HG02588 (cell line): ENCODE data around the gene GPR107.
A peak's percentile ranks its signal among the peaks of the same experiment; 100 is the strongest.

Experiments
- ATAC-seq: cut with Tn5 transposase; IDR thresholded peaks from one replicate; pipeline ENCODE4 v1.9.1; 2021; ENCODE audit warnings: mild to moderate bottlenecking, moderate library complexity; ENCODE audit not compliant: unreplicated experiment

The GPR107 gene

DNA sequence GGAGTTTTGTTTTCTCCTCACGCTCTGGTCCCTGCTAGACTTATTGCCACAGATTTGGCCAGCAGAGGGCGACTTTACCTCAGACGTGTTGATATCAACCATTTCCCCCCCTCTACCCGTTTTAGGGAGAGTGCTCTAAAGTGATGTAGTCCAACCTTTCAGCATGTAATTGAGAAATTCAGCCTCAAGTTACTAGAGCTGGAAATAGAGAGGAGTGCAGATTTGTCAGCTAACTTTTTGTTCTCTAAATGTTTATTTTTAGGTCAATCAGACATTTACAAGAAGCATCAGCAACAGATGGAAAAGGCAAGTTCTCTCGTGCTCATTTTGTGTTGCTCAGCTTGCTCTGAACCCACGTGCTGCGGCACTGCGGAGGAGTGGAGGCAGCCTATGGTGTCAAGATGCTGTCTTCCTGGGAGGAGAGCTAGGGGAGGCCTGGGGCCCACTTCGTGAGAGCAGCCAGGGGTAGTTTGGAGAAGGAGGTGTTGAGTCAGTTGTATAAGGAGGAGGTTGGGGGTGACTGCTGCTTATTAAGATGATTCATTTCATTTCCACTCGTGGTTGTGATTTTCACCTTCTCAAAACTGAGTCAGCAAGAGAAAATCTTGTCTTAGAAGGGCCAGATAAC lies 53.6 kb downstream of the GPR107 start:
- ATAC-seq = no peak

GRCh38 chr9:130107955-130108354 lies 54.2 kb downstream of the GPR107 start:
- no peak for ATAC-seq

DNA sequence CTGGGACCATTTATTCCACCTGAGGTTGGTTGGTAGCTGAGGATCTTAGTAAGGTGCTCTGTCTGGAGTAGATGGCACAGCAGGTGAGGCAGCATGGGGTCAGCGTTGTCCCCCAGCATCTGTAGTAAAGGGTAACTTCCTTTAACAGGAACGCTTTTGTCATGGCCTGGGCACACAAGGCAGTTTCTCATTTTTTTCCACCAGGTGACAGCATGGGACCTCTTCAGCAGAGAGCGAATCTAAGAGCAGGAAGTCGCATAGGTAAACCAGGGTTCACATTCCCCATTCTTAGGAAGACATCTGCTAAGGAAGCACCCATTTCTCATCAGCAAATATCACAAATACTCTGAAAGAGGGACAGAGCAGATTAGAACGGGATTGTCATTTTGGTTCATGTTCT lies 56.5 kb downstream of the GPR107 start:
- no peak for ATAC-seq

GRCh38 chr9:130110596-130111021 lies 56.9 kb downstream of the GPR107 start:
- no peak for ATAC-seq

DNA sequence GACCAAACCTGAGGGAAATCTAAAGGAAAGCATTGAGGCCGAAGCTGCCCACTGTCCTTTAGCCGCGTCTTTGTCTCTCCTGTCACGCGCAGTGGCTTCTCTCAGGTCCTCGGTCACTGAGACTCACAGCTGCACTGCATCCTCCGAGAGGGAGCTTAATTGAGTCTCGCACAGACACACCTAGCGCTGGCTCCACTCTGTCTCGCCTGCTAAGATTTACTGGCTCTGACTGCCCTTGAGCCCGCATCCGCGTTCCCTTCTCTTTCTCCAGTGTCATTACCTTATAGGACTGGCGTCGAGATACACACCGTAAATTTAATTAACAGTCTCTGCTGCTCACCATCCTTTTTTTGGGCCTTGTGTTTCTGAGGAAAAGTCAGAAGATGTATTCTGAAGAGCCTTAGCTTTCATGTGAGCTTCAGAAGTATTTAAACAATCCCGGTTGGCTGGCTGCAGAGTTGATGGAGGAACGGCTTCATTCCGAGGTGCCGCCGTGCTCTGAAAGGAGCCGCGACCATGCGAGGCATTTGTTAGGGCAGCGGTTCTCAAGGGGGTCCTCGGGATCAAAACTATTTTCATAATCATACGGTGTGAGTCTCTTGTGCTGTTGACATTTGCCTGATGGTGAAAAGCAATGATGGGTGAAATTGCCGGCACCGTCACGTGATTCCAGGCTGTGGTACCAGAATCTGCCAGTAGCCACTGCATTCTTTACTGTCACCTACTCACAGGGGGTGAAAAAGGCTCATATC lies 58.3 kb downstream of the GPR107 start:
- no peak for ATAC-seq

DNA sequence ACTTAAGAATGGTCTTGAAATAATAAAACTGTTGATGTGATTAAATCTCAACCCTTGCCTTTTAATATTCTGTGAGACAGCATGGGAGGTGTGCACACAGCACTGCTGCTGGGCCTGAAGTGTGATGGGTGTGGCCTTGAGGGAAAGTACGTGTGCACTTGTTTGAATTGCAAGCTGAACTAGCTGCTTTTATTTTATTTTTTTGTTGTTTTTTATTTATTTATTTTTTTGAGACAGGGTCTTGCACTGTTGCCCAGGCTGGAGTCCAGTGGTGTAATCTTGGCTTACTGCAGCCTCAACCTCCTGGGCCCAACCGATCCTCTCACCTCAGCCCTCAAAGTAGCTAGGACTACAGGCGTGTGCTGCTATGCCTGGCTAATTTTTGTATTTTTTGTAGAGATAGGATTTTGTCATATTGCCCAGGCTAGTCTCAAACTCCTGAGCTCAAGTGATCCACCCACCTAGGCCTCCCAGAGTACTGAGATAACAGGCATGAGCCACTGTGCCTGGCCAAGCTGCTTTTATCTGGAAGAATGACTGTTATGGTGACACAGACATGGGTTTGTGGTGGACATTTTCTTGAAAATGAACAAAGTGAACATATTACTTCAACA lies 58.9 kb downstream of the GPR107 start:
- no peak for ATAC-seq

- no peak for ATAC-seq
Observed at GRCh38 chr9:130114741-130115140, 61.0 kb downstream of the GPR107 start.

- ATAC-seq = no peak
Observed at GRCh38 chr9:130116346-130116745, 62.6 kb downstream of the GPR107 start.

- ATAC-seq = no peak
Observed at GRCh38 chr9:130117376-130117775, 63.7 kb downstream of the GPR107 start.

DNA sequence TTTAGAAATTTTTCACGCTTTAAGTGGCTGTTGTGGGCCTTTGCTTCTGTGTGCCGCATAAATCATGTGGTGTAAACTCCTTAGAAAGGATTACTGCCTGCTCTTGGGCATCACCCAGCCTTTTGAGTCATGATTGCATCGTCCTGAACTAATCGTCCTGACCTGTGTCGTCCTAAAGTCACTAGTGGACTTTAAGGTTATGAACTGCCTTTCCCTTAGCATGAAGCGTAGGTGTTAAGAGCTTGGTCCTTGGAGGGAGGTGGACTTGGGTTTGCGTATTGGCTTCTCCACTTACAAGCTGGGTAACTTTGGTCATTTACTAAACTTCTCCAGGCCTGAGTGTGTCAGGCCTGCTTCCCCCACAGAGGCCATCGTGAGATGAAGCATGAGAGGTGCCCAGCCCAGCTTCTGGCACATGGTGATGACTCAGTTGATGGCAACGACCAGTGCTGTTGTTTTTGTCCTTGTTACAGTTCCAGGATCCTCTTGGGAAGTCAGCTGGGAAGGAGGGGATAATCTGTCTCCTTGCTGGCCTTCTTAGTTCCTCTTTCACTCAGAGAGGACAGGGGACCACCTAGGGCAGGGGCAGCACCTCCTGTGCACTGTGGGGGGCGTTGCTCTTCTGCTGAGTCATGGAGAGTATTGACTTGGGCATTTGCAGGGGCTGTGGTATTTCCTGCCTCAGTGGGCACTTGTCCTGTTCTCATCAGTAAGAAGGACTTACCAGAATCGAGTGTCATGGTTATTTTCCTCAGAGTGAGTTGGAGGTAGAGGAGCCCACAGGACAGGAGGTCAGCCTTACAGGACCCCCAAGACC lies 64.3 kb downstream of the GPR107 start:
- no peak for ATAC-seq

DNA sequence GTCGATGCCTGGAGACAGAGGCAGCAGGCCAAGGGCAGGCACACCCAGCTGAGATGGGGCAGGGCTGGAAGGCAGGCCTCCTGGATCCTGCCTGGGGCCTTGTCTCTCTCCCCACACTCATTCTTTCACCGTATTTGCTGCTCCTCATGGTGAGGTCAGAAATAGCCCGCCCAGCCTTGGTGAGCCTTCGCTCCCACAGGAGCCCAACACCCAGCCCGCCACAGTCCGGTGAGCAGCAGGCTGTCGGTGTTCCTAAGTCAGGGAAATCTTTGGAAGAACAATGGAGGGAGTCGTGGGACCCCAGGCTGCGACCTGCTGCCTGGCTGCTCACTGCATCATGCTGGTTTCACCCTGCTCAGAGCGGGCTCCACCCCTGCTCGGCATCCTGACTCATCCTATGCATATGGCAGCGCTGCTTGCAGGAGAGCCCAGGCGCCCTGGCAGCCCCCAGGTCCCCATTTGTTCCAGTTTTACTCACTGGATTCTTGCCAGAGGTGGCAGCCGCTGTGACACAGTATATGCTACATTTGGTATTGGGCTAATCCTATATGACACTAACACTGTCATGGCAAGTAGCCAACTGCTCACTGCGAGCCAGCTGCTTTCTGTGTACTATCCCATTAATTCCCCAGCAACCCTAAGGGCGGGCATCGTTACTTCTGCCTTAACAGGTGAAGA lies 65.3 kb downstream of the GPR107 start:
- ATAC-seq = no peak

DNA sequence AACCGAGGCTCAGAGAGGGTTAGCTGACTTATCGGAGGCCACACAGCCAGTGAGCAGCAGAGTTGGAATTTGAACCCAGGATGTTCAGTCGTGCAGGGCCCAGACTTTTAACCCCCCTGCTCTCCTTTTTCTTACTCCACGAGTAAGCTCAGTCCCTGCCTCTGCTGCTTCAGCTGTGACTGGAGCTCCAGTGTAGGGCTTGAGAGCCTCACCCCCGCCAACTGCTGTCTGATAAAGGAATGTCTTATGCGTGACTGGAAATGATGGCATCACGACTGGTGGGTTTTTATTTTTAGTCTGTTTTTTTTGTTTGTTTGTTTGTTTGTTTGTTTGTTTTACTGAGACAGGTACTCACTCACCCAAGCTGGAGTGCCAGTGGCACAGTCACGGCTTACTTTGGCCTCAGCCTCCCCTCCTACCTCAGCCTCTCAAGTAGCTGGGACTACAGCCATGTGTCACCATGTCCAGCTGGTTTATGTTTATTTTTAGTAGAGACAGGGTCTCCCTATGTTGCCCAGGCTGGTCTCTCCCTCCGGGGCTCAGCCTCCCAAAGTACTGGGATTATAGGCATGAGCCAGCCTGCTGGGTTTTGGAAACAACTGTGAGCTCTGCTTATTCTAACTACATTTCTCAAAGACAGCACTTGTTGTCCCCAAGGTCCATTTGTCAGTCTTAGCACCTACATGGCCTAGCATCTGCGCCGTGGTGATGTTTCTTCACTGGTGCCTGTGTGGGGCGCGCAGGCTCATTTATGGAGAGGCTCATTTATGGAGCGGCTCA lies 66.0 kb downstream of the GPR107 start:
- no peak for ATAC-seq

GRCh38 chr9:130120299-130120587 lies 66.5 kb downstream of the GPR107 start:
- ATAC-seq = no peak

GRCh38 chr9:130120832-130121231 lies 67.1 kb downstream of the GPR107 start:
- ATAC-seq = no peak

- ATAC-seq = no peak
Observed at GRCh38 chr9:130122456-130122855, 68.8 kb downstream of the GPR107 start.

DNA sequence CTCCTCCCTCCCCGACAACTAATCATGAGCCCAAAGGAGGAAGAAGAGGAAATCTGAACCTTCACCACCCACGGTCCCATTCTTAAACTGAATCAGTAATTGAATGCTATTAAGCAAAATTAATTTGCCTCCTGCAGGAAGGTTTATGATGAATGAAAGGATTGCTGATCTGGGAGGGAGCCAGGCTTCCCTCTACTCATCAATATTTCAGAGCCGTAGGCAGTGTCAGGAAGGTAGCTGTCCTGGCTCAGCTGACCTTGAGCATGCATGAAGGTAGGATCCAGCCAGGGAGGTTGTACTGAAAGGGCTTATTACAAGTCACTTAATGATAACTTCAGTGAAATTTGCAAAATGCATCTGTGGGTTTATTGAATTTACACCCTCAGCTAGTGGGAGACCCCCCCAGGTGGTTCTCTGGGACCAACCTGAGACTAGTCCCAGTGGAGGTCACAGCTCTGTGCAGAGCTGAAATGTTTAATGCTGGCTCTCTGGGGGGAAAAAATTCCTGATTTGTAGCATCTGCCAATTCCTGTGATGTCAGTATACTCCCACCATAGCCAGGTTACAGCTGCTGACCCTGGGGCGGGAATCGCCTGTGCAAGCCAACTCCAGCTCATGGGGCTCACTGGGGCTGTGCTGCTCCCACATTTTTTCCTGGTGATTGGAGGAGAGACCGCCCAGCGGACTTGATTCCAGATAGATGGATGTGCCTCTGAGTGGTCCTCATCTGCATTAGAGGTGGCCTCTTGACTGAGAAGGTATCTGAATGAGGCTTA lies 70.6 kb downstream of the GPR107 start:
- no peak for ATAC-seq

GRCh38 chr9:130126721-130127433 lies 73.2 kb downstream of the GPR107 start:
- ATAC-seq = no peak

GRCh38 chr9:130128251-130128650 lies 74.5 kb downstream of the GPR107 start:
- peak; percentile 62 for ATAC-seq
